Activated naive CD8-positive, alpha-beta T cell (primary cell): Measurements from ENCODE around the gene WDFY3.

ENCODE experiments used
- H3K27ac Mint-ChIP-seq: one replicate; pipeline ENCODE4 v1.8.0; 2021; ENCODE audit warnings: mixed read lengths
- H3K27me3 Mint-ChIP-seq: one replicate; pipeline ENCODE4 v1.8.0; 2021; ENCODE audit warnings: mixed read lengths
- H3K36me3 Mint-ChIP-seq: one replicate; pipeline ENCODE4 v1.8.0; 2021; ENCODE audit warnings: mixed read lengths
- H3K4me1 Mint-ChIP-seq: one replicate; pipeline ENCODE4 v1.8.0; 2021; ENCODE audit warnings: low read depth, mixed read lengths
- H3K4me3 Mint-ChIP-seq: one replicate; pipeline ENCODE4 v1.8.0; 2021; ENCODE audit warnings: mild to moderate bottlenecking, mixed read lengths
- H3K9me3 Mint-ChIP-seq: one replicate; pipeline ENCODE4 v1.8.0; 2021; ENCODE audit warnings: low read depth, mixed read lengths

WDFY3 gene

GRCh38 chr4:84931274-84931673 is 35.2 kb downstream of the WDFY3 start:
- peaks cover 5% of the 10 kb centered on the region for H3K27me3 Mint-ChIP-seq
- H3K36me3 Mint-ChIP-seq: no peaks in the 10 kb centered on the region
- no peaks in the 10 kb centered on the region for H3K4me1 Mint-ChIP-seq
- H3K27ac Mint-ChIP-seq: no peak overlapping the region
- H3K9me3 Mint-ChIP-seq: no peaks in the 10 kb centered on the region
- no peak overlapping the region for H3K4me3 Mint-ChIP-seq

GRCh38 chr4:84928089-84928488 is 38.4 kb downstream of the WDFY3 start:
- Mint-ChIP-seq H3K36me3 (no peaks in the 10 kb centered on the region), H3K4me3 (no peak overlapping the region), H3K27ac (no peak overlapping the region), H3K4me1 (no peaks in the 10 kb centered on the region), H3K9me3 (no peaks in the 10 kb centered on the region), H3K27me3 (no peaks in the 10 kb centered on the region)

DNA sequence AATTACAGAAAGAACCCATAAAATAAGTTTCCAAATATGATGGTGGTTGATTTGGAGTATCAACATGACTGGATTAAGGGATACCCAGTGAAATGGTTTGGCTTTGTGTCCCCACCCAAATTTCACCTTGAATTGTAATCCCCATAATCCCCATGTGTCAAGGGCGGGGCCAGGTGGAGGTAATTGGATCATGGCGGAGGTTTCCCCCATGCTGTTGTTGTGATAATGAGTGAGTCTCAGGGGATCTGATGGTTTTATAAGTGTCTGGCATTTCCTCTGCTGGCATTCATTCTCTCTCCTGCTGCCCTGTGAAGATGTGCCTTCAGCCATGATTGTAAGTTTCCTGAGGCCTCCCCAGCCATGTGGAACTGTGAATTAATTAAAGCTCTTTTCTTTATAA is 39.1 kb downstream of the WDFY3 start:
- H3K27ac Mint-ChIP-seq: no peak overlapping the region
- H3K4me1 Mint-ChIP-seq: no peaks in the 10 kb centered on the region
- no peaks in the 10 kb centered on the region for H3K36me3 Mint-ChIP-seq
- no peak overlapping the region for H3K4me3 Mint-ChIP-seq
- H3K9me3 Mint-ChIP-seq: no peaks in the 10 kb centered on the region
- no peaks in the 10 kb centered on the region for H3K27me3 Mint-ChIP-seq

DNA sequence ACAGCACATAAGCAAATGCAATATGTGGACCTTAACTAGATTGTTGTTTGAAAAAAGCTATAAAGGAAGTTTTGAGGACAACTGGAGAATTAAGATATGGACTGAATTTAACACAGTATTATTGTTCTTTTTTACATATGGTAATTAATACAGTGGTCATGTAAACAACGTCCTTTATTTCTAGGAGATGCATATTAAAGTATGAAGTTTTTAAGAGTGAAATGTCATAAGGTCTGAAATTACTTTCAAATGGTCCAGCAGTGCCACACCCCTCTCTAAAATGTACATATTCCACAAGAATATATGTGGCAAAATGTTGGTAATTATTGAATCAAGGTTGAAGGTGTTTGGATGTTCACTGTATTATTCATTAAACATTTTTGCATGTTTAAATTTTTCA is 40.9 kb downstream of the WDFY3 start:
- no peaks in the 10 kb centered on the region for H3K9me3 Mint-ChIP-seq
- no peaks in the 10 kb centered on the region for H3K36me3 Mint-ChIP-seq
- H3K27ac Mint-ChIP-seq: no peak overlapping the region
- peaks cover 2% of the 10 kb centered on the region for H3K27me3 Mint-ChIP-seq
- H3K4me3 Mint-ChIP-seq: no peak overlapping the region
- no peaks in the 10 kb centered on the region for H3K4me1 Mint-ChIP-seq

GRCh38 chr4:84924434-84924833 is 42.1 kb downstream of the WDFY3 start:
- H3K27ac Mint-ChIP-seq: no peak overlapping the region
- no peaks in the 10 kb centered on the region for H3K36me3 Mint-ChIP-seq
- H3K4me3 Mint-ChIP-seq: no peak overlapping the region
- H3K27me3 Mint-ChIP-seq: peaks cover 2% of the 10 kb centered on the region
- no peaks in the 10 kb centered on the region for H3K4me1 Mint-ChIP-seq
- H3K9me3 Mint-ChIP-seq: no peaks in the 10 kb centered on the region

DNA sequence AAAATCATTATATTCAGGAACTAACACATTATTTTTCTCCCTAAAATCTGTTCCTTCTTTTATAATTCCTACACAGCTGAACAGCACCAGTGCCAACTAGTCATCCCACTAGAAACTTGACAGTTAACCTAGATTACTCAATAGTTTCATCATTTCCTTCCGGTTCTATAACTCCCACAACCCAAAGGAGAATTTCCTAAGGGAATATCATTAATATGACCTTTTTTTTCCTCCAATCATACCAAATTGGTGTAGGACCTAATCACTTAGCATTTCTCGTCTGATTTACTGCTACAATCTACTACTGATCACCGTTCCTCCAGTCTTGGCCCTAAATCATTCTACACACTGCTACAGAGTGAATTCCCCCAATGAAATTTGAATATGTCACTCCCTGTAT is 45.9 kb downstream of the WDFY3 start:
- Mint-ChIP-seq H3K36me3 (no peaks in the 10 kb centered on the region), H3K9me3 (no peaks in the 10 kb centered on the region), H3K27me3 (peaks cover 2% of the 10 kb centered on the region), H3K4me3 (no peak overlapping the region), H3K4me1 (no peaks in the 10 kb centered on the region), H3K27ac (no peak overlapping the region)

- H3K9me3 Mint-ChIP-seq: no peaks in the 10 kb centered on the region
- no peak overlapping the region for H3K4me3 Mint-ChIP-seq
- peaks cover 2% of the 10 kb centered on the region for H3K27me3 Mint-ChIP-seq
- H3K36me3 Mint-ChIP-seq: no peaks in the 10 kb centered on the region
- no peaks in the 10 kb centered on the region for H3K4me1 Mint-ChIP-seq
- H3K27ac Mint-ChIP-seq: no peak overlapping the region
These were observed 48.5 kb downstream of the WDFY3 start for GRCh38 chr4:84917869-84918600.

- no peak overlapping the region for H3K27ac Mint-ChIP-seq
These were observed 49.2 kb downstream of the WDFY3 start for GRCh38 chr4:84917086-84917821.

DNA sequence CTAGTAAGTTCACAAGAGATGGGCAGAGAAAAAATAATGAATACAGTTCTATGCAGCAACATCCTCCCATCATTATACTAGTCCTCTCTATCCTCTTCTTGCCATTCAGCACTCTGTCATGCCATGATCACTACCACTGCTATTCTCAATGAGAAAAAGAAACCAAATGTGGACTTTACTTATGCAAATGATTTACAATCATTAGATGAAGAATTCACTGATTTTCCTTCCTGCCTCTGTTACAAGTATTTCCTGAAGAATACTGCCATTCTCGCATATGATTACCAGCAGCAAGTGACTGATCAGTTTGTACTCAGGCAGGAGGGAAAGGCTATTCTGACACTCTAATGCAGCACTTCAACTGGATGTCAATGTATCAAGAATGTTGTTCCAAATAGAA is 50.3 kb downstream of the WDFY3 start:
- Mint-ChIP-seq H3K4me1 (no peaks in the 10 kb centered on the region), H3K27me3 (peaks cover 2% of the 10 kb centered on the region), H3K27ac (no peak overlapping the region), H3K4me3 (no peak overlapping the region), H3K9me3 (no peaks in the 10 kb centered on the region), H3K36me3 (no peaks in the 10 kb centered on the region)

More at GRCh38 chr4:84917086-84917821, 49.2 kb downstream of the WDFY3 start:
- no peaks in the 10 kb centered on the region for H3K36me3 Mint-ChIP-seq
- peaks cover 2% of the 10 kb centered on the region for H3K27me3 Mint-ChIP-seq
- no peaks in the 10 kb centered on the region for H3K4me1 Mint-ChIP-seq
- H3K9me3 Mint-ChIP-seq: no peaks in the 10 kb centered on the region
- no peak overlapping the region for H3K4me3 Mint-ChIP-seq

DNA sequence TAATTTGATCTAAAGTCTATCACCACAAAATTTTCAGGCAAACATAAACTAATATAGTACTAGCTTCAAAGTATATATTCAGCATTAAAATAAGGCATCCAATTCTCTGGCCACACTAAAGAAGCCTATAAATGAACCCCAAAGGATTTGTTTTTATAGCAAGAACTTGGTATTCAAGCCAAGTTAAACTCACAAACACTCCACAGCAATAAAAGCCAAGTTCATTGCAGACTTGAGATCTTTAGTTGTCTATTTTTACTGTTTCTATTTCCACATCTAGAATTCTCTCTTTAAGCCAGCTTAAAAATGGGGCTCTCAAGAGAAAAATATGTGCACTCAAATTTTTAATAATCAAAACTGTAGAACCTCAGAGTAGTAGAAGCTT is 51.1 kb downstream of the WDFY3 start:
- H3K4me1 Mint-ChIP-seq: no peaks in the 10 kb centered on the region
- no peak overlapping the region for H3K27ac Mint-ChIP-seq
- no peaks in the 10 kb centered on the region for H3K9me3 Mint-ChIP-seq
- no peaks in the 10 kb centered on the region for H3K36me3 Mint-ChIP-seq
- H3K4me3 Mint-ChIP-seq: no peak overlapping the region
- H3K27me3 Mint-ChIP-seq: no peaks in the 10 kb centered on the region

GRCh38 chr4:84914686-84915395 is 51.6 kb downstream of the WDFY3 start:
- Mint-ChIP-seq H3K9me3 (no peaks in the 10 kb centered on the region), H3K4me3 (no peak overlapping the region), H3K27ac (no peak overlapping the region), H3K36me3 (no peaks in the 10 kb centered on the region), H3K27me3 (no peaks in the 10 kb centered on the region), H3K4me1 (no peaks in the 10 kb centered on the region)

DNA sequence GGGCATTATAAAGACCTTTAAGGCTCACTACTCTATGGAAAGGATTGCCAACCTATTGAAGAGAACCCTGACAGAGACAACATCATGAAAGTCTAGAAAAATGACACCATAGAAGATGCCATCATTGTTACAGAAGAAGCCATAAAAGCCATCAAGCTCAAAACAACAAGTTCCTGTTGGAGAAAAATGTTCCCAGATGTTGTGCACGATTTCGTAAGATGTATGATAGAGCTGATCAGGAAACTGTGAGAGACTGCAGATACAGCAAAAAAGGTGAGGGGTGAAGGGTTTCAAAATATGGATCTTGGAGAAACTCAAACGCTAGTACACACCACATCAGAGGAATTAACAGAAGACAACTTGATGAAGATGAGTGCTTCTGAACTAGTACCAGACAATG is 53.3 kb downstream of the WDFY3 start:
- H3K9me3 Mint-ChIP-seq: no peaks in the 10 kb centered on the region
- no peaks in the 10 kb centered on the region for H3K36me3 Mint-ChIP-seq
- no peak overlapping the region for H3K4me3 Mint-ChIP-seq
- H3K27ac Mint-ChIP-seq: no peak overlapping the region
- H3K4me1 Mint-ChIP-seq: no peaks in the 10 kb centered on the region
- H3K27me3 Mint-ChIP-seq: no peaks in the 10 kb centered on the region

GRCh38 chr4:84912741-84913140 is 53.7 kb downstream of the WDFY3 start:
- no peaks in the 10 kb centered on the region for H3K36me3 Mint-ChIP-seq
- no peak overlapping the region for H3K4me3 Mint-ChIP-seq
- no peaks in the 10 kb centered on the region for H3K9me3 Mint-ChIP-seq
- H3K4me1 Mint-ChIP-seq: no peaks in the 10 kb centered on the region
- no peak overlapping the region for H3K27ac Mint-ChIP-seq
- H3K27me3 Mint-ChIP-seq: no peaks in the 10 kb centered on the region

- Mint-ChIP-seq H3K4me1 (no peaks in the 10 kb centered on the region), H3K27me3 (no peaks in the 10 kb centered on the region), H3K4me3 (no peak overlapping the region), H3K9me3 (no peaks in the 10 kb centered on the region), H3K27ac (no peak overlapping the region), H3K36me3 (no peaks in the 10 kb centered on the region)
These were observed 57.6 kb downstream of the WDFY3 start for GRCh38 chr4:84908876-84909275.

DNA sequence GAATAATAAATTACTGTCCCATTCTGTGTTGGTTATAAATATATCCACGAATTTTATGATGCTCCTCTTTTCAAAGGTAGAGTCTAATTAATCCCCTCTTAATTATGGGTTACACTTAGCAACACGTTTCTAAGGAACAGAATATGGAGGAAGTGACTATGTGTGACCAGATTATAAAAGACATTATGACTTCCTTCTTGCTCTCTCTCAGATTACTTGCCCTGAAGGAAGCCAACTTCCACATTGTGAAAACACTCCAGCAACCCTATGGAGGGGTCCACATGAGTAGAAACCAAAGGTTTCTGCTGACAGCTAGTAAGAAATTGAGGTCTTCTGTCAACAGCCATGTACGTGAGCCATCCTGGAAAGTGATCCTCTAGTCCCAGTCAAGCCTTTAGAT is 59.3 kb downstream of the WDFY3 start:
- Mint-ChIP-seq H3K36me3 (no peaks in the 10 kb centered on the region), H3K27ac (no peak overlapping the region), H3K27me3 (no peaks in the 10 kb centered on the region), H3K9me3 (no peaks in the 10 kb centered on the region), H3K4me1 (no peaks in the 10 kb centered on the region), H3K4me3 (no peak overlapping the region)
